ENCODE data around the gene SPSB4.

SPSB4 gene

DNA sequence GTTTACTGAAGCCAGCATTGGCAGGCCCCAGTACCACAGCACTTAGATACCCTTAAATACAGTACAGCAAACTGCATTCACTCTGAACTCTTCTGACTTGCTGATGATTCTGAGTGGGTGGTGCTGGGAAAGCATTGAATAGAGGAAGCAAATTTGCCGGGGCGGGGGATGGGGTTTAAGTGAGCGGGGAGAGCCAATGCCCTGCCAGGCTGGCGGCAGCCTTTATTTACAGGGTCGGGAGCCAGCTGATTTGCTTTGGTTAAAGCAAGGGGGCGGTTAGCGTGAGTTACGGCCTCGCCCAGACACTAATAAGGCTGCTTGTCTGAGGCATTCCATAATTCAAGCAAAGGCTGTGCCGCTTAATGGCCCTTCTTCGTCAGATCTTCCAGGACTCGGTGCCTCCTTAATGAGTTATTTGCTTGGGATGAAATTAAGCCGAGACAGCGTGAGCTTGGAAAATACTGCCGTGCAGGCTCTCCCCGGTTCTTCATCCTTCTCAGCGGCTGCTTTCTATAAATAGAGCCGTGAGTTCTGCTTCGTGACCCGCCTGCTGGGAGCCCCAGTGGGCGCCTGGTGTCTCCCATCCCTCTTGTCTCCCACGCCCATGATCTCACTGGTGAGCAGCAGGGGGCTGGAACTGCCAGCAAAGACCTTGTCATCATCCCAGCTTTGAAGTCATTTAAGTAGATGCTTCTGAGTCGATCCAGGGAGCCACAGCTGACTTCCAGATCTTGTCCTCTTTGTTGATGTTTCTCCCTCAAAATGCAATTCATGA is 25.8 kb downstream of the SPSB4 start:
- DNase-seq, result no peak

DNA sequence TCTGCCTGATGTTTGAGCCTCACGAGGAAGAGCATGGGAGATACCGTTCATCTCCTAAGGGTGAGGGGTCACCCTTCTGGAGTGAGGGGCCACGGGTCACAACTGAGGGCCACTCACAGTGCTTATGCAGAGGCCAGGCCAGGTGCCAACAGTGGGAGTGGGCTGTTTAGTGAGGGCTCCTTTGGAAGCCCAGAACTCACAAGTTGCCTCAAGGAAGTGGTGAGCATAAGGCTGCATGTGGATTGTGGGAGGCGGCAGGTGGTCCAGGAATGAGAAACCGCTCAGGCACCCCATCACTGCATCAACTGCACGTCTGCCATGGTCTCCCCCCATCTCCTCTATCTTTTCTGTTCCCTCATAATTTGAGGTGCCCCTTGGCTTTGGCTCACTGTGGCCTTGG is 26.5 kb downstream of the SPSB4 start:
- no peak for DNase-seq

- DNase-seq, result no peak
These were observed 27.1 kb downstream of the SPSB4 start for GRCh38 chr3:141078200-141078599.

- DNase-seq, result no peak
These were observed 29.3 kb downstream of the SPSB4 start for GRCh38 chr3:141080431-141080830.

DNA sequence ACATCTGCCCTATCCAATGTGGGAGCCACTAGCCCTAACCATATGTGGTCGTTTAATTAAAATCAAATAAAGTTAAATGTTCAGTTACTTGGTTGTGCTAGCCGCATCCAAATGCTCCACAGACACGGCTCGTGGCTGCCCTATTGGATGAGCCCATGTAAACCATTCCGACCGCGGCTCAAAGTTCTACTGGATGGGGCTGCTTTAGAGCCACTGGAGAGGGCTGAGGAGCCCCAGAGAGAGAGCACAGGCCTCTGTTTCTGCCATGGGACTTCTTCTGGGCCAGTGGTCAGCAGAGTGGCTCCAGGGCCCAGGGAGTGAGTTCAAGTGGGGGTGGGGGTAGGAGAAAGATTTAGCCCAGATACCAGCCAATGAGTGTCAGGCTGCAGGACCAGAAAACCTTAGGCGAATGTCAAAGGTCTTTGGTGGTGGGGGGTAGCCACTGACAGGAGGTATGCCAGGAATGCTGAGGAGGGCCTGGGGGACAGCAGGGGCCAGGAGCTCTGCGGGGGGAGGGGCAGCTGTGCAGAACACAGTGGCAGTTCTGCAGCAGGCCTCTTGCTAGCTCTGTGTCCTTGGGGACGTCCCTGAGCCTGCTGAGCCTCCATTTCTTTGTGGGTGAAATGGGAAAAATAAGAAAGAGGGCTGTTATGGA is 30.1 kb downstream of the SPSB4 start:
- no peak for DNase-seq

DNA sequence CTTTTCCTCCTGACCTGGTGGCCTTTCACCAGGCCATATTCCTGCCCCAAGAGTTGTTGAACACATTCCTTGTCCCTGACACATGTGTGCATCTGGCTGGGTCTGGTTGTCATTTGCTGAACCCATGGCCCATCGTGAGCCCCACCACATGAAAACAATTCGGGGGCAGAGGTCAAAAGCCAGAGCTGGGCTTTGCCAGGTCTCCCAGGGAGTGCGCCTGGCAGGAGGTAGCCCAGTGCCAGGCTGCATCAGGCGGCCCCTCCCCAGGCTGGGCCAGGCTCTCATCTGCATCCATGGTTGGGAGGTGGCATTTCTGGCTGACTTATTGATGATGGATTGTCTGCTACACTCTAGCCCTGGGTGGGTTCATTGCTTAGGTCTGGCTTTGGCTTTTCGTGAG is 30.9 kb downstream of the SPSB4 start:
- no peak for DNase-seq

- no peak for DNase-seq
These were observed 32.1 kb downstream of the SPSB4 start for GRCh38 chr3:141083226-141083625.

GRCh38 chr3:141083836-141084649 is 32.9 kb downstream of the SPSB4 start:
- no peak for DNase-seq

GRCh38 chr3:141085343-141086070 is 34.4 kb downstream of the SPSB4 start:
- no peak for DNase-seq

- no peak for DNase-seq
These were observed 35.0 kb downstream of the SPSB4 start for GRCh38 chr3:141086188-141086587.

- DNase-seq, result no peak
These were observed 36.1 kb downstream of the SPSB4 start for GRCh38 chr3:141087076-141087777.

GRCh38 chr3:141087778-141088130 is 36.6 kb downstream of the SPSB4 start:
- DNase-seq, result no peak

DNA sequence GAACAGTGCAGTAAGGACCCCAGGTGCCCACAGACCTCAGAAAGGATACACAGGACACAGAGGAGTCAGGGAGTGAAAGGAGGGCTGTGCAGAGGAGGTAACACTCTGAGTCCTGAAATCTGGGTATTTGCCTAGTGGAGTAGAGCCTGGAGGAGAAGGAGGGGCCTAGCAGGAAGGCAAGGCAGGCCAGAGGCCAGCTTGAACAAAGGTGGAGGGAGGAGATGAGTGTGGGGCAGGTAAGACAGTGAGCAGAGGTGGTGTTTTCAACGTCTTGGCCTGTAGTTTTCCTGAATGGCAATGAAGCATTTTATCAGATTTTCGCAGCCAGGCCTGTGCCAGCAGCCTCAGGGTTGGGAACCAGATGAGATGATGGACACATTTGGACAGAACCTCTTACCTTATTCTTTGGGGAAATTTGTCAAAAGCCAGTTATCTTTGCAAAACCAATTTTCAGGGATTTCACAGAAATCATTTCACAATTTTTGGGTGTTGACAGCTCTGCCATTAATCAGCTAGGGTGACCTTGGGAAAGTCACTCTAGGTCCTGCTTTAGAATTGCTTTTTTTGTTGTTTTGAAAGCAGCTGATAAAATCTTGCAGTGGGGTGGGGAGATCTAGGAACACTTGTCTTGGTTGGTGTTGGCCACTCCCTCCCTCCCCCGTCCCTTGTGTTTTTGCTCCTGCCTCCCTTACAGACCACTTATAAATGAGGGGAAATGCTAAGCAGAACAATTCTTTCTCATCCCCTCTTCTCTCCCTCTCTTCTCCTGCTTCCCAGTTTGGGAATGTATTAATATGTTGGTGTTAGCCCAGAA is 38.4 kb downstream of the SPSB4 start:
- no peak for DNase-seq

DNA sequence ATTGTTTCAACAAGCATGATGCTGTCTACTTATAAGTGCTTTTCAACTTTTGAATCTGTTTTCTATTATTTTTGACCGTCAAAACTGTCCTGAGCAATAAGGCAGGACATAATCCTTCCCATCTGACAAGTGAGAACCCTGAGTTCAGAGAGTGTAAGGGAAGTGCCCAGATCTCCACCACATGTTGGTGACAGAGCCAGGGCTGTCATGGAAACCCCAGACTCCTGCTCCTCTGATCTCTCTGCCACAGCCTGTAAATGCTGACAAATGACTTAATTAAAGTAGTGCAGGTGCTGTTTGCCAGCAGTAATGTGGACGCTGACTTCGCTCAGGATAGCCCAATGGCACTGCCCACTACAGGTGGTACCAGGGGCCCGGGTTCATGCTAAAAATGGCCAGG is 40.3 kb downstream of the SPSB4 start:
- DNase-seq, result no peak

- no peak for DNase-seq
These were observed 41.5 kb downstream of the SPSB4 start for GRCh38 chr3:141092663-141093062.

DNA sequence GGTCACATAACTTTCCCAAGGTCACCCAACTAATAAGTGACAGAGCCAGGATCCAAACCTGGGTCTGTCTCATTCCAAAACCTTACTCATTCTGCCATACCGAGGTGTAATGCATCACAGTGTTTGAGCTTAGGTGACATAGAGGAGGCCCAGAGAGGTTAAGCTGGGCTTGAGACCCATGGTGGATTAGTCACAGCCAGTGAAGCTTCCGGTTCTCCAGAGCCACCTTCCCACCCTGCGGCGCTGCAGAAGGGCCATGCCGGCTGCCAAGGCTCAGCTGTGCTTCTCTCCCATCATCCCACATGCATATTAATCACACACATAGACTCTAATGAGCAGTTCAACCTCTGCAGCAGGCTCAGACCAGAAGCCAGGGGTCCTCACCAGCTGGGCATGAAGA is 42.2 kb downstream of the SPSB4 start:
- DNase-seq, result no peak

DNA sequence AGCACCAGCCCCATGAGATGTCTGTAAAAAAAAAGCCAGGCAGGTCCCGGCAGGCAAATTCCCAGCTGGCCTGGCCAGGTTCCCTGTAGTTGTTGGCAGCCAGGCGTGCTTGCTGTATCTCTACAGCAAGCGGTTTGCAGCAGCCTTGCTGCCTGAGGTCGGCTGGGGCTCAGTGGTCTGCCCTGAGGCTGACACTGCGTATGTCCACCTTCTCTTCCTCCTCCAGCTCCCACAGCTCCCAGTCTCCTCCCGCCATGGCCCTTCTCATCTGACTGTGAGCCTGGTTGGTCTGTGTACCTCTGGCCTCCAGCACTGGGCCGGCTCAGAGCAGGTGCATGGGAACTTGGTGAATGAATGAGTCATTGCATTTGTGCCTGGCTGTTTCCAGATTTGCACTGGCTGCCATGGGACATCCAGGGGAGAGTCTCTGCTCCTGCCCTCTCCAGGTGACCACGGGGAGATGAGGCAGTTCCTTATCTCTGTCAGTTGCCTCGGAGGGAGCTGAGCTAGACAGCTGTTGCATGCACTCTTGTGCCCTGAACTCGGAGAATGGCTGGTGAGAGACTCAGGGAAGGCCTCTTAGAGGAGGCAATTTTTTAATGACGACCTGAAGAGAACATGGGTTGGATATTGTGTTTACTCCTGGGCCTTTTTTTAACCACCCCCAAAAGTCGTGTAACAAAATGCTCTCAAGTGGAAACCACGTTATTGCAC is 43.0 kb downstream of the SPSB4 start:
- no peak for DNase-seq

GRCh38 chr3:141094790-141095545 is 43.8 kb downstream of the SPSB4 start:
- no peak for DNase-seq

- DNase-seq, result no peak
These were observed 44.4 kb downstream of the SPSB4 start for GRCh38 chr3:141095546-141095937.

DNA sequence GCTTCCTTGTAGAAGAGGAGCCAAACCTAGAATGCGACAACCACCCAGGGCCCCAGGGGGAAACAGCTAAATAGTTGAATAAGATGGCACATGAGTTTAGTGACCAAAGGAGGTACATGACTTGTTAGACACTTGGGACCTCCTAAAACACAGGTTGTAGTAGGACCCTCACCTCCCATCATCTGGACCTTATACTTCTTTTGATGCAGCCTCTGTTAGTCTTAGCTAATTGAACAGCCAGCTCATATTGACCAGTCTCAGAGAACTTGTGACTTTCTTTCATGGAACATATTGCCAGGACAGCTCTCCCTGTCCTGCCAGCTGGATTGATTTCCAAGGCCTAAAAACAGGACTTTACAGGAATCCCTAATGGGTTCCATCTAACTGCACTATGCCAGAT is 45.0 kb downstream of the SPSB4 start:
- DNase-seq, result no peak

Data from CD4-positive, alpha-beta T cell treated with Interleukin-17A for 1 hour (primary cell).